ENCODE data around the gene IL23R.

The IL23R gene, protein sequence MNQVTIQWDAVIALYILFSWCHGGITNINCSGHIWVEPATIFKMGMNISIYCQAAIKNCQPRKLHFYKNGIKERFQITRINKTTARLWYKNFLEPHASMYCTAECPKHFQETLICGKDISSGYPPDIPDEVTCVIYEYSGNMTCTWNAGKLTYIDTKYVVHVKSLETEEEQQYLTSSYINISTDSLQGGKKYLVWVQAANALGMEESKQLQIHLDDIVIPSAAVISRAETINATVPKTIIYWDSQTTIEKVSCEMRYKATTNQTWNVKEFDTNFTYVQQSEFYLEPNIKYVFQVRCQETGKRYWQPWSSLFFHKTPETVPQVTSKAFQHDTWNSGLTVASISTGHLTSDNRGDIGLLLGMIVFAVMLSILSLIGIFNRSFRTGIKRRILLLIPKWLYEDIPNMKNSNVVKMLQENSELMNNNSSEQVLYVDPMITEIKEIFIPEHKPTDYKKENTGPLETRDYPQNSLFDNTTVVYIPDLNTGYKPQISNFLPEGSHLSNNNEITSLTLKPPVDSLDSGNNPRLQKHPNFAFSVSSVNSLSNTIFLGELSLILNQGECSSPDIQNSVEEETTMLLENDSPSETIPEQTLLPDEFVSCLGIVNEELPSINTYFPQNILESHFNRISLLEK

GRCh38 chr1:67166196-67166595 lies at the start of gene IL23R:
TSS of gene IL23R (plus strand) at chr1:67166454. CDS start at chr1:67168121, 1,667 bp downstream.
- H3K4me3 ChIP-seq (ENCODE audit: low read depth, low read length): no peak within 1 kb of the TSS
- no peak for TF ChIP-seq CTCF (IDR thresholded peaks at IDR 0.05; ENCODE audit: low read depth, low read length)

- no peak for TF ChIP-seq CTCF (IDR thresholded peaks at IDR 0.05; ENCODE audit: low read depth, low read length)
- H3K4me3 ChIP-seq (ENCODE audit: low read depth, low read length): no peak overlapping the region
These were observed 48.1 kb upstream of the IL23R start for GRCh38 chr1:67118191-67118590.

GRCh38 chr1:67118646-67119045 lies 47.6 kb upstream of the IL23R start:
- TF ChIP-seq CTCF (IDR thresholded peaks at IDR 0.05; ENCODE audit: low read depth, low read length): no peak
- H3K4me3 ChIP-seq (ENCODE audit: low read depth, low read length): no peak overlapping the region

GRCh38 chr1:67120855-67121619 lies 45.2 kb upstream of the IL23R start:
- no peak overlapping the region for H3K4me3 ChIP-seq (ENCODE audit: low read depth, low read length)
- no peak for TF ChIP-seq CTCF (IDR thresholded peaks at IDR 0.05; ENCODE audit: low read depth, low read length)

DNA sequence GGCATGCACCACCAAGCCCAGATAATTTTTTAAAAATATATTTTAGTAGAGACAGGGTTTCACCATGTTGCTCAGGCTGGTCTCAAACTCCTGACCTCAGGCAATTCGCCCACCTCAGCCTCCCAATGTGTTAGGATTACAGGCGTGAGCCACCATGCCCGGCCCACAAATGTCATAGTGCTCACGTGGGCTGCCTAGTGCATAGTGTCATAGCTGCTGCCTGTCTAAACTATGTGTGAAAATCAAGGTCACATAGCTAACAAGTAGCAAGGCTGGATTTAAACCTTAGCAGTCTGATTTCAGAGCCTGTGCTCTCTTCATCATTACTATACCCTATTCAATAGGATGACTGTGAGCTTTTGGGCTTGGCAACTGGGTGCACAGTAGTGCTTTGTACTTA lies 41.8 kb upstream of the IL23R start:
- H3K4me3 ChIP-seq (ENCODE audit: low read depth, low read length): no peak overlapping the region
- no peak for TF ChIP-seq CTCF (IDR thresholded peaks at IDR 0.05; ENCODE audit: low read depth, low read length)

- no peak for TF ChIP-seq CTCF (IDR thresholded peaks at IDR 0.05; ENCODE audit: low read depth, low read length)
- H3K4me3 ChIP-seq (ENCODE audit: low read depth, low read length): no peak overlapping the region
These were observed 40.0 kb upstream of the IL23R start for GRCh38 chr1:67126111-67126746.
